ENCODE measurements around the gene IL23R. TPM values are rescaled to one million over a fixed set of nuclear protein-coding genes. Genes with fewer than 3 reads are reported as not detected.

IL23R gene
- total RNA-seq, 1 experiment from 2014 or later: 1.5 TPM

DNA sequence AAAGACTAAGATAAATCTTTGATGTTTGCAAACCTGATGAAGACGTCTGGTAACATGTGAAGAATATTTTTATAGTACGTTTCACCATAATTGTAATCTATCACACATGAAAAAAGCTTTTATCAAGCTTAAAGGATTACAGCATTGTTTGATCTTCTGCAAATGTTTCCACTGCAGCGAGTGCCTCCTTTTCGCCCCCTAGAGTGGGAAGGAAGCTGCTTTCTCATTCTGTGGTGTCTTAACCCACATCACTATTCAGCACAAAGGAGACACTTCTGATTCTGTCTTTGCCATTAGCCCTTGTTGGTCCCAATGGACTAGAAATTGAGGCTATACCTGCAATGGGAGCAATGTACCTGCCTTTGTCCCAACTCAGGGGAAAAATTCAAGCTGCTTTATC, 95.4 kb downstream of the IL23R start:
- DNase-seq (ENCODE audit: low read depth, low spot score): peak; percentile 45
- in situ Hi-C loops (cut with HindIII; ENCODE audit: low pct_unique_long_range_greater_than_20kb, low sequenced_read_pairs): no loop called here

DNA sequence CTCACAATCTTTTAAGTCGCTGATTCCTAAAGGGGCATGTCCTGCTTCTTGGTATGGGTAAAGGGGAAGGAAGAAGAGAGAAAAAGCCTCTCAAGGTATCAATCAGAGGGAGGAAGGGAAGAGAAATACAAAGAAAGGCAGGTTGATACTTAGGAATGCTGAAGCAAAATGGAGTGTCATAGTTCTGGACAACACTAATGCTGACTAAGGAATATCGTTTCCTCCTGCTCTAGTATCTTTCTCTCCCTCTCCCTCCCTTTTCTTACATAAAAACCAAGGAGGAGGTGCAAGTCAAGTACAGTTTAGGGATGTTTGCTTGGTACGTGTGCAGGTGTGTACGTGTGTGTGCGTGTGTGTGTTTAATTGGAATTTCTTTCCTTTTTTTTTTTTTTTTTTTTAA, 96.5 kb downstream of the IL23R start:
- DNase-seq (ENCODE audit: low read depth, low spot score): no peak
- in situ Hi-C loops (cut with HindIII; ENCODE audit: low pct_unique_long_range_greater_than_20kb, low sequenced_read_pairs): no loop called here

DNA sequence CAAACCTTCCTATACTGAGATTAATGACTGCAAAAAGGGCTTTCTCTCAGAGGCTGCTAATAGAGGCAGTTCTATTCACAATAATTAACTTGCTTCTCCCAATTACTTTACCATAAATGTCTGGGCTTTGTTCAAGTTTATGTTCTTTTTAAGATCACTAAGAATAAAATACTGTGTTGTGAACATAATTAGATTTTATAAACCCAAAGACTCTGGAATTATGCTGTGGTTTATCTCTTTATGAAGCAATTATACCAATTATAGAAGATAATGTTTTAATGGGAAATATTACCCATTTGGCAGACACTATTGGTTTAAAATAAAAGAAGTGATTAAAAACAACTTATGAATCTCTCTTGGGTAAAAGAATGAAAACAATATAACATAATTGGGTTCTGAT, 97.9 kb downstream of the IL23R start:
- DNase-seq (ENCODE audit: low read depth, low spot score): no peak

DNA sequence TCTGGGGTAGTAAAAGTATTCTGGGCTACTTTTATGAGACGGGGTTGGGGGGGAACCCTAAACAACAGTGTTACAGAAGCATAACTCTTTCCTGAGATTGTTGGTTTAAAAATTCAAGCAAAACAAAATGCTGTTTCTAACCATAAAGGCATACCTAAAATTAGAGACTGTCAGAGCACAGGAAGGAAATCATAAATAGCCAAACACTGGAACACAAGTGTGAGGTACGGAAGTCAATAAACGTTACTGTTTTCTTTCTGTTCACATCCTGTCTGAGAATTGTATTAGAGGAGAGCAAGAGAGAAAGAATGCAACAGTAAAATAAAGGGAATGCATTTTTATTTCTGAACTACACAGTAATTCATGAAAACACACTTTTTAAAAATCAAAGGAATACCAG, 98.6 kb downstream of the IL23R start:
- no peak for DNase-seq (ENCODE audit: low read depth, low spot score)
- in situ Hi-C loops (cut with HindIII; ENCODE audit: low pct_unique_long_range_greater_than_20kb, low sequenced_read_pairs): no loop called here

More for the DNA sequence above, 97.9 kb downstream of the IL23R start:
- in situ Hi-C loops (cut with HindIII; ENCODE audit: low pct_unique_long_range_greater_than_20kb, low sequenced_read_pairs): no loop called here

DNA sequence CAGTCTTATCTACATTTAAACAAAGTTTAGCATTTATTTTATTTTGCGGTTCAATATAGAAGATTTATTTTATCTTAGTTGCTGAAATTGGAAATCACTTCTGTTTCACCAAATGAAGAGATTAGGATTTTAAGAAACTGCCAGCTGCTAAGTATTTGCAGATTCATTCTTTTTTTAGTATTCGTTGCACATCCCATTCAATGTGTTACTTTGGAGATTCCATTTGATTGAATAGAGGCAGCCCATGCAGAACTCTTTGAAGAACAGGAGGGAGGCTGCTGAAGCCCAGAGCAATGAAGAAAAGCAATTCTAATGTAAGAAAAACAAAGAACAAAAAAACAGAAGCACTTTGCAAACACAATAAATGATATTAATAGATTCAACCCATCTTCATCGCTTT, 102.8 kb downstream of the IL23R start:
- in situ Hi-C loops (cut with HindIII; ENCODE audit: low pct_unique_long_range_greater_than_20kb, low sequenced_read_pairs): no loop called here
- no peak for DNase-seq (ENCODE audit: low read depth, low spot score)

DNA sequence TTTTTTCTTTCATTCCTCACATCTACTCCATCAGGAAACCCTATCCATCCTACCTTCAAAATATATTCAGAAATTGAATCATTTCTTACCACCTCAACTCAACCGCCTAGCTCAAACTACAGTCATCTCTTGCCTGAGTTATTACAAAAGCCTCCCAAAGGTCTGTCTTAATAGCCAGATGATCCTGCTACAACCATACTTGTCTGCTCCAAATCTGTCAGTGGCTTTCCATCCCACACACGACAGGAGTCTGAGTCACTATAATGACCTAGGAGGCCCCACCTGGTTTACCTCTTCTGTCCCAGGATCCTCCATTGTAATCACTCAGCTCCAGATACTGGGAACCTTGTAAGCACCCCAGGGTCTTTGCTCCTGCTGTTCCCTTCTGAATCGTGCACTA, 104.3 kb downstream of the IL23R start:
- no peak for DNase-seq (ENCODE audit: low read depth, low spot score)
- in situ Hi-C loops (cut with HindIII; ENCODE audit: low pct_unique_long_range_greater_than_20kb, low sequenced_read_pairs): no loop called here

DNA sequence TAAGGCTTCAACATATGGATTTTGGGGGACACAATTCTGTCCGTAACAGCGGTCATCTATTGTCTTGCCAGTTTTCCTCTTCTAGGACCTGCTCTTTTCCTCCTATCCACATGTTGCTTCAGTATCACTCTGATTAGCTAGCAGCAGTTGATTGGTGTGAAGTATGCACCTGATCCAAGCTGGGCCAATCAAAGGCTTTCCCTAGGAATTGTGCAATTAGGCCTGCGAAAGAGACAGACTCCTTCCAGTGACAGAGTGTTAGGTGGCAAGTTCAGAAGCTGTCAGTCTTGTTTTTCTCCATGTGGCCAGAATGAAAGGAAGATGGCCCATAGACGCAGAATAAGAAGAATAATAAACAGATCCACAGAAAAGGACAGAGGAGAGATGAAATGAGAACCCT, 107.3 kb downstream of the IL23R start:
- DNase-seq (ENCODE audit: low read depth, low spot score): no peak
- in situ Hi-C loops (cut with HindIII; ENCODE audit: low pct_unique_long_range_greater_than_20kb, low sequenced_read_pairs): no loop called here

DNA sequence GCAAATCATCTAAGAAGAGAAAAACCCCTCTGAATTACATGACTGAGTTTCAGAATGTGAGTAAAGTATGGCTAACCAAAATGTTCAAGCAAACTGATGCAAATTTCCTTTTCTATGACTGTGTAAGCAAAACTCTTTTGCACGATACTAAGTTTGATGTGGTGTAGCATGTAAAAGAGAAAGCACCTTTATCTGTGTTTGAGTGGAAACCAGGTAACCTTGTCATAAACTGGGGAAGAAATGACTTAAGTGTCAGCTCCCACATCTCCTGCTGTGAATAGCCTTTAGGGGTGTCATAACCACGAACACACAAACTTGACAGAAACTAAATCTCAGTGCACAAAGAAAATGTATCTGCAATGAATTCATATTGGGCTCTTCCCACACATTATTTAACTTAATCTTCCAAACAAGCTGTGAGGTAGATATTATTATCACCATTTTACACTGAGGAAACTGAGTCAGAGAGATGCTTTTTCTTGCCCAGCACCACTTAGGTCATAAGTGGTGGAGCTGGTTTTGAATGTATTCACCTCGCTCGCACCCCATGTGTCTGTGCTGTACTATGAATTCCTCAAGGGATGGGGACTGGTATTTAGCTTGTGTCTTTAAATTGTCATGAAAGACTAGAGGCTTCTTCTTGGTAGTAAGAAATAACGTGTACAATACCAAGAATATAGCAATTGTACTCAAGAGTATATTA, 108.5 kb downstream of the IL23R start:
- in situ Hi-C loops (cut with HindIII; ENCODE audit: low pct_unique_long_range_greater_than_20kb, low sequenced_read_pairs): no loop called here
- DNase-seq (ENCODE audit: low read depth, low spot score): no peak

DNA sequence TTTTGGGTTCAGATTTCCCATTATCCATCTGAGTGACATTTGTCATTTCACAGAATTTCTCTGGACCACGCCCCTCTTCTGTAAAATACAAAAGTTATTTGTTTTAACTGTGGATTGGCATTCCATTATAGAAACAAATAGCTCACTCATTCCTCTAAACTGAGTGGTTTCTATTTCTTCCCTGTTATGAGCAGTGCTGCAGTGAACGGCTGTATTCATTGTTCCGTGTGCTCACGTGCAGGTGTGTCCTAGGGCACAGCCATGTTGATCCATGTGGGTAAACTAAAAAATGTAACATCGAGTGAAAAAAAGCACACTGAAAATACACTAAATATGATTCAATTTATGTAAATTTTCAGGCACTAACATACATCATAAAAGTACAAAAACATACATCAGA, 114.4 kb downstream of the IL23R start:
- in situ Hi-C loops (cut with HindIII; ENCODE audit: low pct_unique_long_range_greater_than_20kb, low sequenced_read_pairs): no loop called here
- peak; percentile 66 for DNase-seq (ENCODE audit: low read depth, low spot score)

DNA sequence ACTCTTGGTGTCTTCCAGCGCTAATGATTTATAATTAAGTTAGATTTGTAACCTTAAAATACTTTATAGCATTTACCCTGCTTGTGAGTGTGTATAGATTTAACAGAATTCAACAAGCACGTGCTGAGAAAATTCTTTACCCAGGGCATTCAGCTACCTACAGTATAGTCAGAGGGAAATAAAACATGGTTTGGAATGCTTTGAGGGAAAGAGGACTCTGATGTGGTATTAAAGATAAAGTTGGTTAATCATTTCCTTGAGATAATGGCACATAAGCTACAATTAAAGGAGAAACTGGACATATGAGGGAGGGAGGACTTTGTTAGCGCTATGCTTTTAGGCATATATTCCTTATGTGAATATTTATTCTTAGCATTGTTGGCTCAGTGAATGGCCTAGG, 115.0 kb downstream of the IL23R start:
- no peak for DNase-seq (ENCODE audit: low read depth, low spot score)
- in situ Hi-C loops (cut with HindIII; ENCODE audit: low pct_unique_long_range_greater_than_20kb, low sequenced_read_pairs): no loop called here

DNA sequence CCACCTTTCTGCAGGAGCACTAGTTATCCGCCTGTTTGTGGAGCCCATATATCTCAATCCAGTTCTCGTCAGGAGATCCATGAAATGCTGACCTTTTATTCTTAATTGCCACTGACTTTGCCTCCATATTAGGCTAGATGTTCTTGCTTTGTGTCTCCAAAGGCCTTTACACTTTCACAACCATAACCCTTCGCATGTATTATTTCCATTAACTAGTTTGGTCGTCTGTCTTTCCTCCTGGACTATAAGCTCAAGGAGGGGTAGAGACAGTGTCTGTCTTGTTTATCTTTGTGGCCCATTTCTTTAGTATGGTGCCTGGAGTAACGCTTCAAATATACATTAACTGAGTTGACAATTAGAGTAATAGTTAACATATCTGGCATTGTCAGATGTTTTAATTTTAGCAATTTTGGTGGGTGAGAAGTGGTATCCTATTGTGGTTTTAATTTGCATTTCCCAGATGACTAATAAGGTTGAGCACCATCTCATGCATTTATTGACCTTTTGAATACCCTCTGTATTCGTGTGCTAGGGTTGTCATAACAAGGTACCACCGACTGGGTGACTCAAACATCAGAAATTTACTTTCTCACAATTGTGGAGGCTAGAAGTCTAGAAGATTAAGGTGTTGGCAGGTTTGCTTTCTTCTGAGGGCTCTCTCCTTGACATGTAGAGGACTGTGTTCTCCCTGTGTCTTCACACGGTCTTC, 119.7 kb downstream of the IL23R start:
- DNase-seq (ENCODE audit: low read depth, low spot score): no peak
- in situ Hi-C loops (cut with HindIII; ENCODE audit: low pct_unique_long_range_greater_than_20kb, low sequenced_read_pairs): no loop called here

DNA sequence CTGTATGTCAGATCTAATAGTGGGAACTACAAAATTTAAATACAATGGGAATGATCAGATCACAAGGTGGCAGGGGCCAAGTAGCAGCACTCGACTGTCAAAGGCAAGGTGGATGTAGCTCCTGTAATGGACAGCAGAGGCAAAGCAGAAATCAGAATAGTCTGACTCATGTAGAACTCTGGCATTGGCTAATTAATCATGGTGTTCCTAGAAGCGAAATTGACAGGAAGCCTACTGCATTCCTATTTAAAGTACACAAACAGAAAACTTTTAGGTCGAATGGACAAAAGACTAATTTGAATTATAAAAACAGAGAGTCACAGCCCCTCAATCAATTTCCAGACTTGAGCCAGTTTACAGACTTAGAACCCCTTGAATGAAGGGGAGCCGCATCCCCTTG, 124.0 kb downstream of the IL23R start:
- in situ Hi-C loops (cut with HindIII; ENCODE audit: low pct_unique_long_range_greater_than_20kb, low sequenced_read_pairs): no loop called here
- no peak for DNase-seq (ENCODE audit: low read depth, low spot score)

DNA sequence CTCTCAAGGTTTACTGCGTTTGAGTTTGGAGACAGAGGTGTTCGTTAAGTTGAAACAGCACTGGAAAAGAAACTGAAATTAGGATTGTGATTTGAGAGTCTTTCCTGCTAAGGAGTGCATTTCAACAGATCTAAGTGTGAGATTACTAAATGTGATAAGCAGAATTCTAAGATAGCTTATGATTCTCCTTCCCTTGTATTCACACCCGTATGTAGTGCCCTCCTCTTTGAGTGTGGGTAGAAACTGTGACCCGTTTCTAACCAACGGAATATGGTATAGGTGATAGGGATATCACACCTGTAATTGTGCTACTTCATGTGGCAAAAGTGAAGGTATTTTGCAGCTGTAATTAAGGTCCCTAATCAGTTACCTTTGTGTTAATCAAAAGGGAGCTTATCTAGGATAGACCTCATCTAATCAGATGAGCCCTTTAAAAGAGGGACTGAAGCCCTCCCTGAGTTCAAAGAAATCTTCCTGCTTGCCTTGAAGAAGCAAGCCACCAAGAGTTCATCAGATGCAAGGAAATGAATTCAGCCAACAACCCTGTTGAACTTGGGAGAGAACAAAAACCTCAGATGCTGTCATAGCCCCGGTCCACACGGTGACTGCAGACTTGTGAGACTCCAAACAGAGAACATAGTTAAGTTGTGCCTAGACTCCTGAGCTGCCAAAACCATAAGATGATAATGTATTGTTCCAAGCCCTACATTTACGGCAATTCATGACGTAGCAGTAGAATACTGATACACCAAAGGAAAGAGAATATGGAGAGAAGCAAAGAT, 128.8 kb downstream of the IL23R start:
- in situ Hi-C loops (cut with HindIII; ENCODE audit: low pct_unique_long_range_greater_than_20kb, low sequenced_read_pairs): no loop called here

DNA sequence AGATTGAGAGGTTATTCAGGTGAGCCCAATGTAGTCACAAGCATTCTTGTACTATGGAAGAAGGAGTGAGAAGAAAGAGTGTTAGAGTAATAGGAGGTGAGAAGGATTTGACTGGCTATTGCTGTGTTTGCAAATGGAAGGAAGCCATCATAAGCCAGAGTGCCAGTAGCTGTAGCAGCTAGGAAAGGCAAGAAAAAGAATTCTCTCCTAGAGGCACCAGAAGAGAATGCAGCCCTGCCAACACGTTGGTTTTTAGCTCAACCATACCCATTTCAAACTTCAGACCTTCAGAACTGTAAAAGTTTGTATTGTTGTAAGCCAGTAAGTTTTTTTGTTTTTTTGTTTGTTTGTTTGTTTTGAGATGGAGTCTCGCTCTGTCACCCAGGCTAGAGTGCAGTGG, 132.5 kb downstream of the IL23R start:
- peak; percentile 22 for DNase-seq (ENCODE audit: low read depth, low spot score)
- in situ Hi-C loops (cut with HindIII; ENCODE audit: low pct_unique_long_range_greater_than_20kb, low sequenced_read_pairs): no loop called here

More for the DNA sequence above, 128.8 kb downstream of the IL23R start:
- DNase-seq (ENCODE audit: low read depth, low spot score): no peak

DNA sequence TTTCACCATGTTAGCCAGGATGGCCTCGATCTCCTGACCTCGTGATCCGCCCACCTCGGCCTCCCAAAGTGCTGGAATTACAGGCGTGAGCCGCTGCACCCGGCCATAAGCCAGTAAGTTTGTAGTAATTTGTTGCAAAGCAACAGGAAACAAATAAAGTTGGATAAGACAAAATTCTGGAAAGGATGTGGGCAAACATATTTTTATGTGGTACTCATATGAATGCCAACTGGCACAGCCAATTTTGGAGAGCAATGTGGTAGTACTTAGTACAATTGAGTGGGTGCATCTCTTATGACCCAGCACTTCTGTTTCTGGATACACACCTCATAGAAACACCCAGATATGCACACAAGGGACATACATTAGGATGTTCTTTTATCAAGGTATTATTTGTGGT, 133.0 kb downstream of the IL23R start:
- DNase-seq (ENCODE audit: low read depth, low spot score): no peak
- in situ Hi-C loops (cut with HindIII; ENCODE audit: low pct_unique_long_range_greater_than_20kb, low sequenced_read_pairs): no loop called here

DNA sequence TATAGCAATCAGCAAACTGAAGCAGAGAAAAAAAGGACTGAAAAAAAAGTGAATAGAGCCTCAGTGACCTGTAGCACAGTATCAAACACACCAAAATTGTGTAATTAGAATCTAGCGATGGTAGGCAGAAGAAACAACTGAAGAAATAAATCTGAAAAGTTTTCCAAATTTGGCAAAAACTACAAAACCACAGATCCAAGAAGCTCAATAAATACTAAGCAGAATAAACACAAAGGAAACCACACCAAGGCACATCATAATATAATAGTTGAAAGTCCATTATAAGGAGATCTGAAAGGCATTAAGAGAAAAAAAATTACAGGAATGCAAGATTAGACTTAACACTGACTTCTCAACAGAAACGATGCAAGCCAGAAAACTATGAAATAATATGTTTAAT, 134.3 kb downstream of the IL23R start:
- DNase-seq (ENCODE audit: low read depth, low spot score): no peak
- in situ Hi-C loops (cut with HindIII; ENCODE audit: low pct_unique_long_range_greater_than_20kb, low sequenced_read_pairs): no loop called here

DNA sequence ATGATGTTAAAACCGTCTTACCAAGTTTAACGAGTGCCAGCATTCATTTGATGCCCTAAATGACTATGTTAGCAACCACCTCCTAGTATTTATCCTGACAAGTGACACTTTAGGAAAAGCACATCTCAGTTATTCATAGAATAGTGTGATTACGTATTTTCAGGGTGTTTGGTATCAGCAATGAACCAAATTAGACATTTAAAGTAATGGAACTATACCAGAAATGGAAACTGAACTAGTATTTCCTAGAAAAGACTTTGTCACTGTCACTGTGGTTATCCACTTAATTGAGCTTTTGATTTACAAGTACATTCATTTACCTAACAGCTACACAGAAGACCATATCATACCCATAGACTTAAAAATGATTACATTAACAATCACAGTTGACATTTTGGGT, 137.8 kb downstream of the IL23R start:
- in situ Hi-C loops (cut with HindIII; ENCODE audit: low pct_unique_long_range_greater_than_20kb, low sequenced_read_pairs): no loop called here
- DNase-seq (ENCODE audit: low read depth, low spot score): no peak

DNA sequence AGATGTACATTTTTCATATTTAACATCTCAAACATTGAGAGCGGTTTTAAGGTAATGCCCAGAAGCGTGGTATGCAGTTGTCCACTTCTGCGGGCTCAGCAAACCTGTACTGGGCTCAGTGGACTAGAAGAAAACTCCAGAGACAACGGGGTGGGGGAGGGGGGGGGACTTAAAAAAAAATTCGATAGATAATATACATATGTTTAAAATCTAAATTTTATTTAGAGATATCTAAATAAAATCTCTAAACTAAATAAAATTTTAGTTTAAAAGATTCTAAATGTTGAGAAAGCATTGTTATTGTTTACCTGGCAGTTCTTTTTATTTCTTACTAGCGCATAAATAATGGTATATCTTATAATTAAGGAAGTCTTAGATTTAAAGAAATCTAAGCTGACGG, 140.3 kb downstream of the IL23R start:
- DNase-seq (ENCODE audit: low read depth, low spot score): no peak
- in situ Hi-C loops (cut with HindIII; ENCODE audit: low pct_unique_long_range_greater_than_20kb, low sequenced_read_pairs): no loop called here

Measured in SK-MEL-5 (cell line).